Mesendoderm (in vitro differentiated cells): ENCODE data around the gene SYT1.

ENCODE experiments used
- DNase-seq: peaks from one replicate; pipeline ENCODE4 v3.0.0; 2013
- H2AK5ac ChIP-seq: 2 replicates; pipeline ENCODE4 v1.6.1; 2013; ENCODE audit warnings: low read length, inconsistent platforms
- H2BK120ac ChIP-seq: 2 replicates; pipeline ENCODE4 v1.6.1; 2013; ENCODE audit warnings: low read depth, mild to moderate bottlenecking, low read length, moderate library complexity, mixed read lengths
- H2BK15ac ChIP-seq: replicated peaks from 2 replicates; pipeline ENCODE4 v1.6.1; 2013; ENCODE audit warnings: low read depth, mild to moderate bottlenecking, moderate library complexity
- H2BK5ac ChIP-seq: 2 replicates; pipeline ENCODE4 v1.6.1; 2013; ENCODE audit warnings: low read length, inconsistent platforms
- H3K18ac ChIP-seq: 2 replicates; pipeline ENCODE4 v1.6.1; 2013; ENCODE audit warnings: mild to moderate bottlenecking, low read length, mixed read lengths
- H3K23ac ChIP-seq: one replicate; pipeline ENCODE4 v1.6.1; 2013; ENCODE audit warnings: low read length
- H3K27ac ChIP-seq: 2 replicates; pipeline ENCODE4 v1.5.1; 2013; ENCODE audit warnings: low read depth, mild to moderate bottlenecking, inconsistent platforms, low read length, moderate library complexity
- H3K27me3 ChIP-seq: 2 replicates; pipeline ENCODE4 v1.6.1; 2013; ENCODE audit warnings: low read length, control low read depth, mild to moderate bottlenecking, inconsistent platforms; ENCODE audit not compliant: insufficient read depth, poor library complexity
- H3K36me3 ChIP-seq: 2 replicates; pipeline ENCODE4 v1.6.1; 2013; ENCODE audit warnings: low read length, inconsistent platforms; ENCODE audit not compliant: control insufficient read depth, insufficient read depth
- H3K4ac ChIP-seq: one replicate; pipeline ENCODE4 v1.6.1; 2013; ENCODE audit warnings: low read depth, mild to moderate bottlenecking, low read length, moderate library complexity
- H3K4me1 ChIP-seq: 2 replicates; pipeline ENCODE4 v1.6.1; 2013; ENCODE audit warnings: low read depth, low read length, inconsistent platforms; ENCODE audit not compliant: control insufficient read depth
- H3K4me2 ChIP-seq: 2 replicates; pipeline ENCODE4 v1.6.1; 2013; ENCODE audit warnings: low read length
- H3K4me3 ChIP-seq: 2 replicates; pipeline ENCODE4 v1.5.1; 2013; ENCODE audit warnings: mild to moderate bottlenecking, low read length
- H3K56ac ChIP-seq: one replicate; pipeline ENCODE4 v1.6.1; 2013; ENCODE audit warnings: low read length
- H3K79me1 ChIP-seq: 2 replicates; pipeline ENCODE4 v1.6.1; 2013; ENCODE audit warnings: low read length, inconsistent platforms
- H3K79me2 ChIP-seq: 2 replicates; pipeline ENCODE4 v1.6.1; 2013; ENCODE audit warnings: mild to moderate bottlenecking, low read length; ENCODE audit not compliant: control insufficient read depth, insufficient read depth
- H3K9ac ChIP-seq: 2 replicates; pipeline ENCODE4 v1.6.1; 2013; ENCODE audit warnings: low read length, inconsistent platforms
- H4K5ac ChIP-seq: one replicate; pipeline ENCODE4 v1.6.1; 2013; ENCODE audit warnings: low read length
- H4K8ac ChIP-seq: one replicate; pipeline ENCODE4 v1.6.1; 2013; ENCODE audit warnings: low read depth, mild to moderate bottlenecking, control low read depth, low read length, moderate library complexity
- WGBS: extraction: QIAGEN DNeasy Blood & Tissue Kit; methylation state at CpG from one replicate; pipeline ENCODE4 v1.1.7; 2013; ENCODE audit warnings: low lambda C conversion rate, missing lambda C conversion rate; ENCODE audit not compliant: insufficient coverage; ENCODE audit errors: extremely low coverage; 5-methylcytosine and 5-hydroxymethylcytosine counted together

Gene SYT1

GRCh38 chr12:78968226-78968625 lies 103.7 kb downstream of the SYT1 start:
- no peaks in the 10 kb centered on the region for H3K4me1 ChIP-seq
- no peak overlapping the region for H2AK5ac ChIP-seq
- no peak overlapping the region for H3K56ac ChIP-seq
- no CpG with 5 or more reads among the region's 1 CpG for WGBS
- no peak overlapping the region for H3K4ac ChIP-seq
- H3K4me2 ChIP-seq, result no peak overlapping the region
- H4K8ac ChIP-seq, result no peak overlapping the region
- H3K36me3 ChIP-seq, result no peaks in the 10 kb centered on the region
- no peak overlapping the region for H2BK15ac ChIP-seq
- H3K4me3 ChIP-seq, result no peak overlapping the region
- no peak overlapping the region for H3K18ac ChIP-seq
- no peak overlapping the region for H4K5ac ChIP-seq
- H3K27me3 ChIP-seq, result no peaks in the 10 kb centered on the region
- H2BK120ac ChIP-seq, result no peak overlapping the region
- no peak for DNase-seq
- H3K23ac ChIP-seq, result no peak overlapping the region
- H3K79me1 ChIP-seq, result no peaks in the 10 kb centered on the region
- H3K79me2 ChIP-seq, result no peaks in the 10 kb centered on the region
- H2BK5ac ChIP-seq, result no peak overlapping the region
- H3K9ac ChIP-seq, result no peak overlapping the region
- no peak overlapping the region for H3K27ac ChIP-seq

GRCh38 chr12:78970041-78970440 lies 105.5 kb downstream of the SYT1 start:
- Histone ChIP-seq H3K4me1 (no peaks in the 10 kb centered on the region), H3K4ac (no peak overlapping the region), H3K56ac (no peak overlapping the region), H3K9ac (no peak overlapping the region), H3K23ac (no peak overlapping the region), H3K27me3 (no peaks in the 10 kb centered on the region), H3K36me3 (no peaks in the 10 kb centered on the region), H3K79me1 (no peaks in the 10 kb centered on the region), H2AK5ac (no peak overlapping the region), H3K27ac (no peak overlapping the region), H2BK120ac (no peak overlapping the region), H3K4me2 (no peak overlapping the region), H2BK5ac (no peak overlapping the region), H2BK15ac (no peak overlapping the region), H3K4me3 (no peak overlapping the region), H3K18ac (no peak overlapping the region), H4K8ac (no peak overlapping the region), H4K5ac (no peak overlapping the region), H3K79me2 (no peaks in the 10 kb centered on the region)
- DNase-seq, result no peak

- WGBS, result no CpG with 5 or more reads among the region's 3 CpGs
- no peak overlapping the region for H3K9ac ChIP-seq
Observed at GRCh38 chr12:78977304-78977867, 112.8 kb downstream of the SYT1 start.

GRCh38 chr12:78994168-78994791 lies 129.7 kb downstream of the SYT1 start:
- no peak for DNase-seq
- no peaks in the 10 kb centered on the region for H3K4me1 ChIP-seq
- no peak overlapping the region for H3K27ac ChIP-seq
- no peak overlapping the region for H4K8ac ChIP-seq
- no peaks in the 10 kb centered on the region for H3K27me3 ChIP-seq
- no peak overlapping the region for H3K4me2 ChIP-seq
- H3K9ac ChIP-seq, result no peak overlapping the region
- no peak overlapping the region for H3K18ac ChIP-seq
- no peak overlapping the region for H3K4me3 ChIP-seq
- no peaks in the 10 kb centered on the region for H3K79me1 ChIP-seq
- no CpG with 5 or more reads among the region's 9 CpGs for WGBS
- no peak overlapping the region for H2BK15ac ChIP-seq
- no peak overlapping the region for H3K56ac ChIP-seq
- no peak overlapping the region for H4K5ac ChIP-seq
- no peak overlapping the region for H2BK5ac ChIP-seq
- H3K79me2 ChIP-seq, result no peaks in the 10 kb centered on the region
- no peak overlapping the region for H2BK120ac ChIP-seq
- H2AK5ac ChIP-seq, result no peak overlapping the region
- H3K36me3 ChIP-seq, result no peaks in the 10 kb centered on the region
- H3K4ac ChIP-seq, result no peak overlapping the region
- no peak overlapping the region for H3K23ac ChIP-seq

More at GRCh38 chr12:78977304-78977867, 112.8 kb downstream of the SYT1 start:
- Histone ChIP-seq H3K56ac (no peak overlapping the region), H3K4me2 (no peak overlapping the region), H3K79me2 (no peaks in the 10 kb centered on the region), H2BK120ac (no peak overlapping the region), H4K5ac (no peak overlapping the region), H3K23ac (no peak overlapping the region), H3K4ac (no peak overlapping the region), H2AK5ac (no peak overlapping the region), H3K4me3 (no peak overlapping the region), H3K18ac (no peak overlapping the region), H3K27me3 (no peaks in the 10 kb centered on the region), H3K27ac (no peak overlapping the region), H3K36me3 (no peaks in the 10 kb centered on the region), H3K79me1 (no peaks in the 10 kb centered on the region), H2BK15ac (no peak overlapping the region), H4K8ac (no peak overlapping the region), H3K4me1 (no peaks in the 10 kb centered on the region), H2BK5ac (no peak overlapping the region)
- peak; percentile 19 for DNase-seq

GRCh38 chr12:79000501-79000900 lies 135.9 kb downstream of the SYT1 start:
- WGBS, result no CpG with 5 or more reads among the region's 1 CpG
- no peak overlapping the region for H2BK120ac ChIP-seq
- no peak overlapping the region for H3K18ac ChIP-seq
- H3K79me2 ChIP-seq, result no peaks in the 10 kb centered on the region
- no peaks in the 10 kb centered on the region for H3K4me1 ChIP-seq
- no peaks in the 10 kb centered on the region for H3K27me3 ChIP-seq
- no peak overlapping the region for H2BK5ac ChIP-seq
- H2BK15ac ChIP-seq, result no peak overlapping the region
- no peak overlapping the region for H3K4me3 ChIP-seq
- H3K27ac ChIP-seq, result no peak overlapping the region
- no peak overlapping the region for H3K23ac ChIP-seq
- H3K4ac ChIP-seq, result no peak overlapping the region
- DNase-seq, result no peak
- H2AK5ac ChIP-seq, result no peak overlapping the region
- H3K36me3 ChIP-seq, result no peaks in the 10 kb centered on the region
- H3K79me1 ChIP-seq, result no peaks in the 10 kb centered on the region
- no peak overlapping the region for H4K5ac ChIP-seq
- H3K9ac ChIP-seq, result no peak overlapping the region
- no peak overlapping the region for H3K4me2 ChIP-seq
- H4K8ac ChIP-seq, result no peak overlapping the region
- no peak overlapping the region for H3K56ac ChIP-seq

GRCh38 chr12:79001404-79001803 lies 136.8 kb downstream of the SYT1 start:
- Histone ChIP-seq H3K4me2 (no peak overlapping the region), H3K79me1 (no peaks in the 10 kb centered on the region), H3K23ac (no peak overlapping the region), H3K18ac (no peak overlapping the region), H3K79me2 (no peaks in the 10 kb centered on the region), H3K27ac (no peak overlapping the region), H2BK5ac (no peak overlapping the region), H3K4ac (no peak overlapping the region), H4K5ac (no peak overlapping the region), H3K56ac (no peak overlapping the region), H3K36me3 (no peaks in the 10 kb centered on the region), H2AK5ac (no peak overlapping the region), H3K4me3 (no peak overlapping the region), H3K4me1 (no peaks in the 10 kb centered on the region), H3K9ac (no peak overlapping the region), H4K8ac (no peak overlapping the region), H2BK120ac (no peak overlapping the region), H3K27me3 (no peaks in the 10 kb centered on the region), H2BK15ac (no peak overlapping the region)
- no CpG with 5 or more reads among the region's 2 CpGs for WGBS
- DNase-seq, result no peak
